ENCODE measurements around the gene ZC3H12C.
"Not testable (repeated sequence)": the region's sequence is repeated elsewhere in the genome, so short reads cannot be mapped to it uniquely, and the experiment has no call there.

Gene ZC3H12C

GRCh38 chr11:110092515-110093406, at the start of gene ZC3H12C:
ZC3H12C (plus strand) TSS chr11:110093392; CDS start chr11:110093412, 20 bp downstream.
- DNase-seq (ENCODE audit: low spot score) = peak; percentile 50

GRCh38 chr11:110044226-110044968, 48.8 kb upstream of the ZC3H12C start:
- DNase-seq (ENCODE audit: low spot score) = no peak

- DNase-seq (ENCODE audit: low spot score) = no peak
These were observed 46.3 kb upstream of the ZC3H12C start for GRCh38 chr11:110046775-110047380.

GRCh38 chr11:110049501-110050200, 43.5 kb upstream of the ZC3H12C start:
- no peak for DNase-seq (ENCODE audit: low spot score)

- DNase-seq (ENCODE audit: low spot score) = no peak
These were observed 43.0 kb upstream of the ZC3H12C start for GRCh38 chr11:110050201-110050506.

GRCh38 chr11:110053848-110054414, 39.3 kb upstream of the ZC3H12C start:
- DNase-seq (ENCODE audit: low spot score) = no peak

- DNase-seq (ENCODE audit: low spot score) = no peak
These were observed 36.2 kb upstream of the ZC3H12C start for GRCh38 chr11:110056956-110057355.

- DNase-seq (ENCODE audit: low spot score) = peak; percentile 52
These were observed 33.3 kb upstream of the ZC3H12C start for GRCh38 chr11:110059706-110060463.

- DNase-seq (ENCODE audit: low spot score) = no peak
These were observed 31.9 kb upstream of the ZC3H12C start for GRCh38 chr11:110061296-110061695.

GRCh38 chr11:110062247-110062646, 30.9 kb upstream of the ZC3H12C start:
- DNase-seq (ENCODE audit: low spot score) = no peak

- DNase-seq (ENCODE audit: low spot score) = no peak
These were observed 28.0 kb upstream of the ZC3H12C start for GRCh38 chr11:110065189-110065588.

GRCh38 chr11:110068001-110068400, 25.2 kb upstream of the ZC3H12C start:
- not testable (repeated sequence) for DNase-seq (ENCODE audit: low spot score)

- DNase-seq (ENCODE audit: low spot score) = peak; percentile 84
These were observed 23.9 kb upstream of the ZC3H12C start for GRCh38 chr11:110069158-110069737.

- no peak for DNase-seq (ENCODE audit: low spot score)
These were observed 23.0 kb upstream of the ZC3H12C start for GRCh38 chr11:110070176-110070575.

GRCh38 chr11:110071197-110071596, 22.0 kb upstream of the ZC3H12C start:
- no peak for DNase-seq (ENCODE audit: low spot score)

- DNase-seq (ENCODE audit: low spot score) = no peak
These were observed 20.3 kb upstream of the ZC3H12C start for GRCh38 chr11:110072930-110073329.

GRCh38 chr11:110074499-110074898, 18.7 kb upstream of the ZC3H12C start:
- DNase-seq (ENCODE audit: low spot score) = no peak

GRCh38 chr11:110075105-110075846, 17.9 kb upstream of the ZC3H12C start:
- DNase-seq (ENCODE audit: low spot score) = no peak

- DNase-seq (ENCODE audit: low spot score) = no peak
These were observed 17.4 kb upstream of the ZC3H12C start for GRCh38 chr11:110075847-110076208.

GRCh38 chr11:110076371-110076965, 16.7 kb upstream of the ZC3H12C start:
- DNase-seq (ENCODE audit: low spot score) = peak; percentile 48

Measured in COLO829 (cell line).